ENCODE results near the gene SCARB1.

SCARB1 gene

DNA sequence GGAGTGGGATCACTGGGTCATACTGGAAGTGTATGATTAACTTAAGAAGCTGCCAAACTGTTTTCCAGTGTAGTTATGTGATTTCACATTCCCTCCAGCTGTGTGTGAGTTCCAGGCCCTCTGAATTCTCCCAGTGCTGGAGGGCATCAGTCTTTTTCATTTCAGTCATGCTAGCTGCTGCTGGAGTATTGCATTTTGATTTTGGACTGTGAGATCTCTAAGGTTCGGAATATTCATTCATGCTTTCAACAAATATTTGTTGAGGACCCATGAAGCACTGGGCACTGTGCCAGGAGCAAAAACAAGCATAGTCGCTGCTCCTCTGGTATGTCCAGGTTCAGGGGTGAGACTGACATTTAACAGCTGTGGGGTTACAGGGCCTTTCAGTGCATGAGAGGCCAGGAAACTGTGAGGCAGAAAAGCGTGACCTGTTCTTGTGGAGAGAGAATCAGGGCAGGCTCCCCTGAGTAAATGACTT is 133.2 kb downstream of the SCARB1 start:
- no peak for DNase-seq (ENCODE audit: low spot score)

DNA sequence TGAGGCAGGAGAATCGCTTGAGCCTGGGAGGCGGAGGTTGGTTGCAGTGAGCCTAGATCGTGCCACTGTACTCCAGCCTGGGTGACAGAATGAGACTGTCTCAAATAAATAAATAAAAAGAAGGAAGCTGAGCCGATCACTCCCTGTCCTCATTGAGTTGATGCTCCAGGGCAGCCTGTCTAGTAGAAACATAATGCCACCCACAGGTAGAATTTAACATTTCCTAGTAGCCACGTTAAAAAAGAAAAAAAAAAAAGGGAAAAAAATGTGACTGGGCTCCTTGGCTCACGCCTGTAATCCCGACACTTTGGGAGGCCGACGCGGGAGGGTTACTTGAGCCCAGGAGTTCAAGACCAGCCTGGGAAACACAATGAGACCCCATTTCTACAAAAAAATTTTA is 135.7 kb downstream of the SCARB1 start:
- DNase-seq (ENCODE audit: low spot score): no peak

DNA sequence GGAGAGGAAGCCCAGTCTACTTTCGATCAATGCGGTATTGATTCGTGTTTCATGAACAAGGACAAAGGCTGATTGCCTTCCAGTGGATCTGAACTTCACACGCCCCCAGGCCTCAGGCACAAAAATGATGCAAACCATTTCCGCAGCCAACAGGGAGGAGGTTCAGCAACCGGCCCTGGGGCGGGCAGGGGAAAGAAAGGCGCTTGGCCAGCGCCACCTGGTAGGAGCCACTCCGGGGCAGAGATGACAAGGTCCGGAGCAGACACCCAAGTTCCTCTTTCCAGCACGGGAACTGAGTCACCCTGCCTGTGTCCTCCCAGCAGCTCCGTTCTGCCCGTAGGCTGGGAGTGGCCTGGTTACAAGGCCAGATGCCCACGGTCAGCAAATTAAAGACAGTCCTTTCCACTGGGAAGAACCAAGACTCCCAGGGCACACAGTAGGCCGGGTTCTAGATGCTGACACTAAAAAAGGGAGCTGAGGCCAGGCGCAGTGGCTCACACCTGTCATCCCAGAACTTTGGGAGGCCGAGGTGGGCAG is 136.3 kb downstream of the SCARB1 start:
- peak; percentile 87 for DNase-seq (ENCODE audit: low spot score)
